Stimulated activated CD4-positive, alpha-beta T cell treated with anti-CD3 and anti-CD28 coated beads, Interleukin-2, amount 100 ng/mL, for 24 hours (primary cell): ENCODE results near the gene ATG4D.
"Not testable (repeated sequence)": the region's sequence is repeated elsewhere in the genome, so short reads cannot be mapped to it uniquely, and the experiment has no call there.

ENCODE experiments used
- DNase-seq, 2 donors: peaks; one replicate each; pipeline ENCODE4 v3.0.0-alpha.2; 2020

Gene ATG4D

GRCh38 chr19:10520652-10521318 is 22.9 kb upstream of the ATG4D start:
- DNase-seq, result no peak

GRCh38 chr19:10521461-10522171 is 22.1 kb upstream of the ATG4D start:
- no peak for DNase-seq

- DNase-seq, result no peak
Measured at GRCh38 chr19:10523135-10523636, 20.5 kb upstream of the ATG4D start.

- DNase-seq, result no peak
Measured at GRCh38 chr19:10525636-10526035, 18.1 kb upstream of the ATG4D start.

- DNase-seq, result not testable (repeated sequence)
Measured at GRCh38 chr19:10526887-10527286, 16.8 kb upstream of the ATG4D start.

- DNase-seq, result no peak
Measured at GRCh38 chr19:10532457-10532856, 11.2 kb upstream of the ATG4D start.

- DNase-seq, result no peak
Measured at GRCh38 chr19:10533646-10534386, 9.9 kb upstream of the ATG4D start.

GRCh38 chr19:10535613-10536012 is 8.1 kb upstream of the ATG4D start:
- no peak for DNase-seq

GRCh38 chr19:10537668-10538067 is 6.0 kb upstream of the ATG4D start:
- no peak for DNase-seq

- DNase-seq, result no peak
Measured at GRCh38 chr19:10538204-10538983, 5.3 kb upstream of the ATG4D start.

- not testable (repeated sequence) for DNase-seq
Measured at GRCh38 chr19:10539016-10539415, 4.7 kb upstream of the ATG4D start.

GRCh38 chr19:10543059-10543419 is 665 bp upstream of the ATG4D start:
- no peak for DNase-seq

- peak; percentile 33 to 40 for DNase-seq
Measured at GRCh38 chr19:10544242-10544752, 593 bp downstream of the ATG4D start.

GRCh38 chr19:10544753-10545251 is 1.1 kb downstream of the ATG4D start:
- no peak for DNase-seq

- no peak for DNase-seq
Measured at GRCh38 chr19:10546817-10547216, 3.1 kb downstream of the ATG4D start.

GRCh38 chr19:10548746-10549276 is 5.1 kb downstream of the ATG4D start:
- no peak for DNase-seq

- no peak for DNase-seq
Measured at GRCh38 chr19:10549733-10550132, 6.0 kb downstream of the ATG4D start.

GRCh38 chr19:10550336-10550735 is 6.6 kb downstream of the ATG4D start:
- no peak for DNase-seq

GRCh38 chr19:10551006-10551405 is 7.3 kb downstream of the ATG4D start:
- not testable (repeated sequence) for DNase-seq

GRCh38 chr19:10551698-10552301 is 8.1 kb downstream of the ATG4D start:
- DNase-seq, result peak; percentile 40 to 57

GRCh38 chr19:10552510-10553053 is 8.9 kb downstream of the ATG4D start:
- DNase-seq, result peak; percentile 33 to 47
